Measurements from ENCODE around the gene MPP3.

MPP3 gene

GRCh38 chr17:43879723-43880419 lies 46.9 kb upstream of the MPP3 start:
- H3K4me1 ChIP-seq (ENCODE audit: control insufficient read depth in 1 of 2, insufficient read depth in 1 of 2, low read depth in 1 of 2, low read length in 1 of 2), result no peaks in the 10 kb centered on the region
- H3K27ac ChIP-seq, result no peak overlapping the region
- no peaks in the 10 kb centered on the region for H3K27me3 ChIP-seq
- H3K4me3 ChIP-seq (ENCODE audit: low read depth in 1 of 2, low read length in 1 of 2), result no peak overlapping the region
- no peaks in the 10 kb centered on the region for H3K9me3 ChIP-seq
- no peak for TF ChIP-seq CTCF (IDR thresholded peaks at IDR 0.05)
- H3K36me3 ChIP-seq, result no peaks in the 10 kb centered on the region

- no peaks in the 10 kb centered on the region for H3K4me1 ChIP-seq (ENCODE audit: control insufficient read depth in 1 of 2, insufficient read depth in 1 of 2, low read depth in 1 of 2, low read length in 1 of 2)
- H3K27me3 ChIP-seq, result no peaks in the 10 kb centered on the region
- H3K9me3 ChIP-seq, result no peaks in the 10 kb centered on the region
- no peaks in the 10 kb centered on the region for H3K36me3 ChIP-seq
- peak; percentile 75 for TF ChIP-seq CTCF (IDR thresholded peaks at IDR 0.05)
- H3K27ac ChIP-seq, result no peak overlapping the region
- no peak overlapping the region for H3K4me3 ChIP-seq (ENCODE audit: low read depth in 1 of 2, low read length in 1 of 2)
Observed at GRCh38 chr17:43878260-43879175, 45.6 kb upstream of the MPP3 start.

- TF ChIP-seq CTCF (IDR thresholded peaks at IDR 0.05), result no peak
- Histone ChIP-seq H3K27me3 (peaks cover 3% of the 10 kb centered on the region), H3K4me1 (ENCODE audit: control insufficient read depth in 1 of 2, insufficient read depth in 1 of 2, low read depth in 1 of 2, low read length in 1 of 2) (no peaks in the 10 kb centered on the region), H3K4me3 (ENCODE audit: low read depth in 1 of 2, low read length in 1 of 2) (no peak overlapping the region), H3K9me3 (no peaks in the 10 kb centered on the region), H3K27ac (no peak overlapping the region), H3K36me3 (no peaks in the 10 kb centered on the region)
Observed at GRCh38 chr17:43877451-43878155, 44.7 kb upstream of the MPP3 start.

GRCh38 chr17:43877031-43877430 lies 44.1 kb upstream of the MPP3 start:
- Histone ChIP-seq H3K27ac (no peak overlapping the region), H3K27me3 (peaks cover 6% of the 10 kb centered on the region), H3K36me3 (no peaks in the 10 kb centered on the region), H3K4me3 (ENCODE audit: low read depth in 1 of 2, low read length in 1 of 2) (no peak overlapping the region), H3K9me3 (no peaks in the 10 kb centered on the region), H3K4me1 (ENCODE audit: control insufficient read depth in 1 of 2, insufficient read depth in 1 of 2, low read depth in 1 of 2, low read length in 1 of 2) (no peaks in the 10 kb centered on the region)
- no peak for TF ChIP-seq CTCF (IDR thresholded peaks at IDR 0.05)

- TF ChIP-seq CTCF (IDR thresholded peaks at IDR 0.05), result no peak
- H3K9me3 ChIP-seq, result no peaks in the 10 kb centered on the region
- no peaks in the 10 kb centered on the region for H3K4me1 ChIP-seq (ENCODE audit: control insufficient read depth in 1 of 2, insufficient read depth in 1 of 2, low read depth in 1 of 2, low read length in 1 of 2)
- no peak overlapping the region for H3K27ac ChIP-seq
- no peak overlapping the region for H3K4me3 ChIP-seq (ENCODE audit: low read depth in 1 of 2, low read length in 1 of 2)
- peaks cover 7% of the 10 kb centered on the region for H3K27me3 ChIP-seq
- H3K36me3 ChIP-seq, result no peaks in the 10 kb centered on the region
Observed at GRCh38 chr17:43875476-43876147, 42.7 kb upstream of the MPP3 start.
